Osteoblast (primary cell): ENCODE data around the gene LILRA2. TPM values are rescaled to one million over a fixed set of nuclear protein-coding genes. Genes with fewer than 3 reads are reported as not detected.

Experiments
- DNase-seq: peaks from one replicate; pipeline ENCODE4 v3.0.0; 2011; ENCODE audit warnings: low spot score, mixed read lengths; ENCODE audit not compliant: insufficient read length; ENCODE audit errors: missing footprints
- H2AFZ ChIP-seq: 2 replicates; pipeline ENCODE4 v1.6.0; 2011; ENCODE audit warnings: mild to moderate bottlenecking, low read length
- H3K27ac ChIP-seq: 2 replicates; pipeline ENCODE4 v1.5.1; 2011; ENCODE audit warnings: mild to moderate bottlenecking, low read depth, low read length, moderate library complexity
- H3K27me3 ChIP-seq: 2 replicates; pipeline ENCODE4 v1.6.0; 2012; ENCODE audit warnings: mild to moderate bottlenecking, control low read depth, inconsistent platforms, low read length, moderate library complexity; ENCODE audit not compliant: insufficient read depth
- H3K36me3 ChIP-seq: 2 replicates; pipeline ENCODE4 v1.5.1; 2011; ENCODE audit warnings: mild to moderate bottlenecking, low read length, control low read depth, moderate library complexity; ENCODE audit not compliant: insufficient read depth
- H3K4me1 ChIP-seq: 2 replicates; pipeline ENCODE4 v1.5.1; 2011; ENCODE audit warnings: mild to moderate bottlenecking, low read length, control low read depth, moderate library complexity; ENCODE audit not compliant: insufficient read depth
- H3K4me2 ChIP-seq: 2 replicates; pipeline ENCODE4 v1.6.0; 2011; ENCODE audit warnings: mild to moderate bottlenecking, low read length; ENCODE audit not compliant: insufficient read depth
- H3K4me3 ChIP-seq: fragments of 200-600 bp; sonication (generic); 3 replicates; pipeline ENCODE4 v1.5.1; 2012; ENCODE audit warnings: mild to moderate bottlenecking, low read length, inconsistent platforms; ENCODE audit not compliant: insufficient read depth
- H3K79me2 ChIP-seq: 2 replicates; pipeline ENCODE4 v1.6.0; 2012; ENCODE audit warnings: mild to moderate bottlenecking, low read length, control low read depth, inconsistent platforms; ENCODE audit not compliant: insufficient read depth
- H3K9me3 ChIP-seq: 2 replicates; pipeline ENCODE4 v1.5.1; 2011; ENCODE audit warnings: low read depth, low read length, control low read depth
- H4K20me1 ChIP-seq: 2 replicates; pipeline ENCODE4 v1.6.0; 2012; ENCODE audit warnings: mild to moderate bottlenecking, low read length, control low read depth; ENCODE audit not compliant: insufficient read depth
- total RNA-seq: library from RNA; depleted of rRNA; stranded (reverse); fragments of >200 nt; gene quantifications from 2 replicates; pipeline ENCODE4 v1.2.3, GENCODE V29; 2012
- TF ChIP-seq, protein P1 (sequence below): IDR thresholded peaks from 2 replicates; pipeline ENCODE4 v1.5.1; 2011; ENCODE audit warnings: mild to moderate bottlenecking, low read depth, low read length, moderate library complexity; ENCODE audit errors: extremely low read depth

LILRA2 gene
- total RNA-seq, 1 donor, result not detected

DNA sequence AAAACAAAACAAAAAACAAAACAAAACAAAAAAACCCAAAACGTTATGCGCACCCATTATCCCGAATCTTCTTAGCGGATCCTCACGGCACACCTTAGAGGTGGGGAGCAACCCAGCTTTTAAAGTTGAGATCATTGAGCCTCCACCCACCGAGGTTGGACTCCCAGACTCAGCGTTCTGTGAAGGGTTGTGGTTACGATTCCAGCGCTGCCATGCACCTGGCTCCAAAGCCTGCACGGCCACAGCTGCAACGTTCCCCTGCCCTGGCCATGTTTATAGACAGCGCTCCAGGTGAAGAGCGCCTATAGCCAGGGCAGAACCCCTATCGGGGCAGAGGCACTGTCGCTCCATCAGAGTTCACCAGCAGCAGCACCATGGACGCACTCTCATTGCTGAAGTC lies 18.7 kb upstream of the LILRA2 start:
- no peak for DNase-seq
- Histone ChIP-seq H2AFZ (no peak overlapping the region), H3K27me3 (no peaks in the 10 kb centered on the region), H4K20me1 (no peaks in the 10 kb centered on the region), H3K79me2 (no peaks in the 10 kb centered on the region), H3K4me1 (no peaks in the 10 kb centered on the region), H3K4me2 (no peak overlapping the region), H3K9me3 (no peaks in the 10 kb centered on the region), H3K27ac (no peak overlapping the region), H3K36me3 (no peaks in the 10 kb centered on the region), H3K4me3 (no peak overlapping the region)
- TF ChIP-seq, protein P1, sequence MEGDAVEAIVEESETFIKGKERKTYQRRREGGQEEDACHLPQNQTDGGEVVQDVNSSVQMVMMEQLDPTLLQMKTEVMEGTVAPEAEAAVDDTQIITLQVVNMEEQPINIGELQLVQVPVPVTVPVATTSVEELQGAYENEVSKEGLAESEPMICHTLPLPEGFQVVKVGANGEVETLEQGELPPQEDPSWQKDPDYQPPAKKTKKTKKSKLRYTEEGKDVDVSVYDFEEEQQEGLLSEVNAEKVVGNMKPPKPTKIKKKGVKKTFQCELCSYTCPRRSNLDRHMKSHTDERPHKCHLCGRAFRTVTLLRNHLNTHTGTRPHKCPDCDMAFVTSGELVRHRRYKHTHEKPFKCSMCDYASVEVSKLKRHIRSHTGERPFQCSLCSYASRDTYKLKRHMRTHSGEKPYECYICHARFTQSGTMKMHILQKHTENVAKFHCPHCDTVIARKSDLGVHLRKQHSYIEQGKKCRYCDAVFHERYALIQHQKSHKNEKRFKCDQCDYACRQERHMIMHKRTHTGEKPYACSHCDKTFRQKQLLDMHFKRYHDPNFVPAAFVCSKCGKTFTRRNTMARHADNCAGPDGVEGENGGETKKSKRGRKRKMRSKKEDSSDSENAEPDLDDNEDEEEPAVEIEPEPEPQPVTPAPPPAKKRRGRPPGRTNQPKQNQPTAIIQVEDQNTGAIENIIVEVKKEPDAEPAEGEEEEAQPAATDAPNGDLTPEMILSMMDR, result no peak

DNA sequence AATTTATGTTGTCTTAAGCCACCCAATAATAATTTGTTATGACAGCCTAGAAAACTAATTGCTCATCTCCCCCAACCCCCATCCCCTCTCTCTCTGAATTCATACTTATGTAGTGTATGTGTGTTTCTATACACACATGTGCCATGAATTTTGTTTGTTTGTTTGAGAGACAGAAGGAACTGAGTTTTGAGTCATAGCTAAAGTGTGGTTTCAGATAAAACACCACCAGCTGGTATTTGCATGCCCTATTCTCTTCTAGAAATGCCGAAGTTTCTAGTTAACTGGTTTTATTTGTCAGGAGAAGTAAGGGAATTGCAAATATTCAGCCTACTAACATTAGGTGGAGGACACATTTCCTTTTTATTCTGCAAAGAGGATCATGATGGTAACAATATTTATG lies 17.4 kb upstream of the LILRA2 start:
- Histone ChIP-seq H4K20me1 (no peaks in the 10 kb centered on the region), H3K27ac (no peak overlapping the region), H3K79me2 (no peaks in the 10 kb centered on the region), H3K36me3 (no peaks in the 10 kb centered on the region), H3K27me3 (no peaks in the 10 kb centered on the region), H3K4me2 (no peak overlapping the region), H3K9me3 (no peaks in the 10 kb centered on the region), H3K4me1 (no peaks in the 10 kb centered on the region), H2AFZ (no peak overlapping the region), H3K4me3 (no peak overlapping the region)
- TF ChIP-seq, protein P1, result no peak
- DNase-seq, result no peak

DNA sequence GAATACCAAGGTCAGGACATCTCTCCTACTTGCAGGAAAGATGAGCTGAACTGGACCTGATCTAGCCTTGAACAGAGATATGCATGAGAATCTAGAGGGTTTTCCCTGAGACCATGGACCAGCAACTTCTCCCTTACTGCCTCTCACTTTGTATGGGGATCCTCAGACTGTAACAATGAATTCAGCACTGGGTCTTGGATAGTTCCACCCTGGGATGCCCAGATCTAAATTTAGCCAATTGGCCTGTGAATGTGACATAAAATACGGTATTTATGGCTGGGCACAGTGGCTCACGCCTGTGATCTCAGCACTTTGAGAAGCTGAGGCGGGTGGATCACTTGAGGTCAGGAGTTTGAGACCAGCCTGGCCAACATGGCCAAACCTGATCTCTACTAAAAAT lies 15.3 kb upstream of the LILRA2 start:
- DNase-seq, result no peak
- H3K27ac ChIP-seq, result no peak overlapping the region
- H3K36me3 ChIP-seq, result no peaks in the 10 kb centered on the region
- no peaks in the 10 kb centered on the region for H3K79me2 ChIP-seq
- H2AFZ ChIP-seq, result no peak overlapping the region
- no peak overlapping the region for H3K4me2 ChIP-seq
- no peaks in the 10 kb centered on the region for H3K4me1 ChIP-seq
- no peak overlapping the region for H3K4me3 ChIP-seq
- TF ChIP-seq, protein P1, result no peak
- no peaks in the 10 kb centered on the region for H3K27me3 ChIP-seq
- H4K20me1 ChIP-seq, result no peaks in the 10 kb centered on the region
- H3K9me3 ChIP-seq, result no peaks in the 10 kb centered on the region

DNA sequence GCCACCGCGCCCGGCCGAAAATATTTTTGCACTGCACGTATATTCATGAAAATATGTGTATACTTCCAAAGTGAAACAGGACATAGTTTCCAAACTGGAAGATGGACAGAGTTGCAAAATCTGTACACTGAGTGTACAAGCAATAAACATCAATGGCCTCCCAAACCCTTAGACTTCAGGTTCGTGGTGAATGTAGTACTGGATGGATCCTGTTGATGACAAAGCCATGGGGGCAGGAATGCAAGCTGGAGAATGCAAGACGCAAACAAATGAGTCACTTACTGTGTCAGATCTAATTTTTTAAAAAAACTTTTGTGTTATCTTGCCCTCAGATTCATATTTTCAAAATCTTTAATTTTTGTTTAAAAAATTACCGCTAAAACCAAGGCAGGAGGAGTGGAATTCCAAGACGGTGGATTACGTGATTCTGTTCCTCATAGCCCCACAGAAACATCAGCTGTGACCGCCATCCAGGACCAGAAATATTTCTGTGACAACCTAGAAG lies 12.7 kb upstream of the LILRA2 start:
- Histone ChIP-seq H3K4me3 (no peak overlapping the region), H3K4me2 (no peak overlapping the region), H3K27me3 (no peaks in the 10 kb centered on the region), H4K20me1 (no peaks in the 10 kb centered on the region), H3K9me3 (no peaks in the 10 kb centered on the region), H2AFZ (no peak overlapping the region), H3K36me3 (no peaks in the 10 kb centered on the region), H3K4me1 (no peaks in the 10 kb centered on the region), H3K79me2 (no peaks in the 10 kb centered on the region), H3K27ac (no peak overlapping the region)
- TF ChIP-seq, protein P1, result no peak
- no peak for DNase-seq
